SKM-1 (cell line): ENCODE measurements around the gene CFB.
"Not testable (repeated sequence)": the region's sequence is repeated elsewhere in the genome, so short reads cannot be mapped to it uniquely, and the experiment has no call there.

Source experiments
- DNase-seq: peaks from one replicate; lab custom pipeline; 2025; ENCODE audit not compliant: unreplicated experiment; lab: John Stamatoyannopoulos, UW

CFB gene

GRCh38 chr6:31911826-31912585 is 33.9 kb upstream of the CFB start:
- no peak for DNase-seq

- DNase-seq = no peak
These were observed 30.5 kb upstream of the CFB start for GRCh38 chr6:31915351-31915750.

GRCh38 chr6:31915756-31916155 is 30.1 kb upstream of the CFB start:
- DNase-seq = no peak

GRCh38 chr6:31918069-31918720 is 27.7 kb upstream of the CFB start:
- no peak for DNase-seq

GRCh38 chr6:31919624-31920303 is 26.1 kb upstream of the CFB start:
- no peak for DNase-seq

- DNase-seq = no peak
These were observed 25.1 kb upstream of the CFB start for GRCh38 chr6:31920811-31921210.

GRCh38 chr6:31922942-31923341 is 23.0 kb upstream of the CFB start:
- no peak for DNase-seq

GRCh38 chr6:31927242-31927862 is 18.5 kb upstream of the CFB start, which contains the start of gene C2:
TSS of gene C2 (plus strand) at chr6:31927717. CDS start at chr6:31927753, 36 bp downstream.
- no peak for DNase-seq

- DNase-seq = no peak
These were observed 17.8 kb upstream of the CFB start for GRCh38 chr6:31927863-31928671.

- no peak for DNase-seq
These were observed 17.3 kb upstream of the CFB start for GRCh38 chr6:31928672-31928939.

- DNase-seq = no peak
These were observed 14.9 kb upstream of the CFB start for GRCh38 chr6:31930962-31931361.

GRCh38 chr6:31932137-31932536 is 13.8 kb upstream of the CFB start:
- DNase-seq = not testable (repeated sequence)

GRCh38 chr6:31933537-31933936 is 12.4 kb upstream of the CFB start:
- no peak for DNase-seq

GRCh38 chr6:31935021-31935420 is 10.9 kb upstream of the CFB start:
- no peak for DNase-seq

GRCh38 chr6:31935823-31936222 is 10.1 kb upstream of the CFB start:
- DNase-seq = no peak

- no peak for DNase-seq
These were observed 5.6 kb upstream of the CFB start for GRCh38 chr6:31940256-31940664.

- no peak for DNase-seq
These were observed 2.2 kb upstream of the CFB start for GRCh38 chr6:31943742-31944141.

GRCh38 chr6:31945154-31945506 is 765 bp upstream of the CFB start:
- no peak for DNase-seq

- no peak for DNase-seq
These were observed 533 bp downstream of the CFB start for GRCh38 chr6:31946370-31946885.

- DNase-seq = no peak
These were observed 1.3 kb downstream of the CFB start for GRCh38 chr6:31947070-31947675.
